Measurements from ENCODE around the gene PLEKHM1.
A peak's percentile ranks its signal among the peaks of the same experiment; 100 is the strongest.
"Not testable (repeated sequence)": the region's sequence is repeated elsewhere in the genome, so short reads cannot be mapped to it uniquely, and the experiment has no call there.

Gene PLEKHM1

GRCh38 chr17:45441526-45442310 is 48.8 kb downstream of the PLEKHM1 start:
- DNase-seq = no peak

GRCh38 chr17:45440839-45441515 is 49.5 kb downstream of the PLEKHM1 start:
- DNase-seq = not testable (repeated sequence)

GRCh38 chr17:45440161-45440778 is 50.3 kb downstream of the PLEKHM1 start:
- no peak for DNase-seq

- no peak for DNase-seq
Measured at GRCh38 chr17:45438931-45439610, 51.5 kb downstream of the PLEKHM1 start.

GRCh38 chr17:45437465-45438283 is 52.8 kb downstream of the PLEKHM1 start:
- DNase-seq = no peak

- no peak for DNase-seq
Measured at GRCh38 chr17:45436625-45437464, 53.7 kb downstream of the PLEKHM1 start.

- DNase-seq = no peak
Measured at GRCh38 chr17:45436161-45436560, 54.4 kb downstream of the PLEKHM1 start.

GRCh38 chr17:45435481-45435880 is 55.0 kb downstream of the PLEKHM1 start:
- DNase-seq = no peak

GRCh38 chr17:45433159-45433535 is 57.4 kb downstream of the PLEKHM1 start:
- no peak for DNase-seq

GRCh38 chr17:45432405-45433158 is 57.9 kb downstream of the PLEKHM1 start, which contains the start of gene ARHGAP27:
ARHGAP27 (minus strand) TSS chr17:45432870; CDS start chr17:45430279, 2,591 bp downstream.
- DNase-seq = no peak

GRCh38 chr17:45431531-45432404 is 58.8 kb downstream of the PLEKHM1 start:
- peak; percentile 20 for DNase-seq

- no peak for DNase-seq
Measured at GRCh38 chr17:45430738-45431530, 59.6 kb downstream of the PLEKHM1 start.

- no peak for DNase-seq
Measured at GRCh38 chr17:45430006-45430737, 60.3 kb downstream of the PLEKHM1 start.

- DNase-seq = no peak
Measured at GRCh38 chr17:45429339-45430005, 61.0 kb downstream of the PLEKHM1 start.

GRCh38 chr17:45428931-45429338 is 61.6 kb downstream of the PLEKHM1 start:
- DNase-seq = no peak

- peak; percentile 50 for DNase-seq
Measured at GRCh38 chr17:45428050-45428617, 62.4 kb downstream of the PLEKHM1 start.
